Karpas-422 (cell line): ENCODE measurements around the gene MT2A. TPM values are rescaled to one million over a fixed set of nuclear protein-coding genes. Genes with fewer than 3 reads are reported as not detected.
"Not testable (repeated sequence)": the region's sequence is repeated elsewhere in the genome, so short reads cannot be mapped to it uniquely, and the experiment has no call there.

Experiments
- DNase-seq: peaks from one replicate; pipeline ENCODE4 v3.0.0-alpha.2; 2015
- H2AFZ ChIP-seq: fragments of 200-600 bp; sonication (generic); 2 replicates; pipeline ENCODE4 v1.6.1; 2014; ENCODE audit warnings: antibody characterized with exemption, low read length, mixed read lengths
- H3K27ac ChIP-seq: fragments of 200-600 bp; sonication (generic); 2 replicates; pipeline ENCODE4 v1.5.1; 2014; ENCODE audit warnings: mild to moderate bottlenecking, low read length, moderate library complexity
- H3K27me3 ChIP-seq: fragments of 200-600 bp; sonication (generic); 2 replicates; pipeline ENCODE4 v1.6.1; 2014; ENCODE audit warnings: low read length, mixed read lengths
- H3K36me3 ChIP-seq: fragments of 200-600 bp; sonication (generic); 2 replicates; pipeline ENCODE4 v1.6.1; 2014; ENCODE audit warnings: low read length, mixed read lengths; ENCODE audit not compliant: insufficient read depth
- H3K4me1 ChIP-seq: fragments of 200-600 bp; sonication (generic); 2 replicates; pipeline ENCODE4 v1.6.1; 2014; ENCODE audit warnings: mild to moderate bottlenecking, low read length, mixed read lengths
- H3K4me2 ChIP-seq: fragments of 200-600 bp; sonication (generic); 2 replicates; pipeline ENCODE4 v1.6.1; 2014; ENCODE audit warnings: low read length, low read depth, mild to moderate bottlenecking; ENCODE audit not compliant: poor library complexity, severe bottlenecking
- H3K4me3 ChIP-seq: fragments of 200-600 bp; sonication (generic); 2 replicates; pipeline ENCODE4 v1.5.1; 2014; ENCODE audit warnings: mild to moderate bottlenecking, antibody characterized with exemption, low read length, mixed read lengths
- H3K79me2 ChIP-seq: fragments of 200-600 bp; sonication (generic); 2 replicates; pipeline ENCODE4 v1.6.1; 2014; ENCODE audit warnings: mild to moderate bottlenecking, low read length, mixed read lengths
- H3K9ac ChIP-seq: fragments of 200-600 bp; sonication (generic); 2 replicates; pipeline ENCODE4 v1.6.0; 2014; ENCODE audit warnings: low read length
- H3K9me2 ChIP-seq: fragments of 200-600 bp; sonication (generic), shearing (Covaris generic); replicated peaks from 2 replicates; pipeline ENCODE4 v1.6.0; 2014; ENCODE audit warnings: mild to moderate bottlenecking, low read length, moderate library complexity; ENCODE audit not compliant: insufficient read depth
- H3K9me3 ChIP-seq: fragments of 300-700, 200-600 bp; sonication (generic); 2 replicates; pipeline ENCODE4 v1.6.1; 2014; ENCODE audit warnings: low read length, mixed read lengths
- H4K20me1 ChIP-seq: fragments of 200-600 bp; sonication (generic); 2 replicates; pipeline ENCODE4 v1.6.1; 2014; ENCODE audit warnings: mild to moderate bottlenecking, antibody characterized with exemption, low read length, low read depth; ENCODE audit not compliant: insufficient read depth
- total RNA-seq: library from RNA; depleted of rRNA; stranded (reverse); fragments of >200 nt; shearing (Covaris generic); gene quantifications from 2 replicates; pipeline ENCODE4 v1.2.3, GENCODE V29; 2014; ENCODE audit warnings: low replicate concordance

The MT2A gene
- total RNA-seq, 1 experiment from 2014 or later = 385 TPM

DNA sequence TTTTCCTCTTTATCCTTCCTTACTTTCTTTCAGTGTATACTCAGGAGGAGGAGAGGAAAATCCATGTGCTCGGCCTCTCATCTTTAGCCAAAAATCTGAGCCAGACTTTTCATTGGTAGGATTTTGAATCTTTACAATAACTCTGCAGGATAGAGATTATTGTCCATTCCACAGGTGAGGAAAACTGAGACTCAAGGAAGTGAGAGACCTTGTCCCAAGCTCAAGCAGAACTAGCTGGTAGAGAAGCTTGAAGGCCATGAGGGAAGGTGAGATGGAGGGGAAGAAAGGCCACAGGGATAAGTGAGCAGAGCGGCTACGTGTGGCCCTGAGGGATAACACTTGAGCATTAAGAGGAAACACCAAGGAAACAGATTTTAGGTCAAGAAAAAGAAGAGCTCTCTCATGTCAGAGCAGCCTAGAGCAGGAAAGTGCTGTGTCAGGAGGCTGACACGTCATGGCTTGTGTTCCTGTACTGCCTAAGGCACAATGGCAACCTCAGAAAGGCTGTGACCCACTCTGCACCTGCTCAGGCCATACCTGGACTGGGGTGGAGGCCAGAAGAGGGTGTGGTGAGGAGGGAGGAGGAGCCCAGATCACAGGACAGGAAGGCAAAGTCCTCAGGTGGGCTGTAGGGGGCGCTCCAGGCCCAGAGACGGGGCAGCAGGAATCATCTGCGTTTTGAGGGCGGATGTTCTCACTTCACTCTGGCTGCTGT, 31.6 kb upstream of the MT2A start:
- H3K4me2 ChIP-seq = no peak overlapping the region
- H3K27ac ChIP-seq = no peak overlapping the region
- H3K79me2 ChIP-seq = no peaks in the 10 kb centered on the region
- H2AFZ ChIP-seq = no peak overlapping the region
- no peaks in the 10 kb centered on the region for H3K4me1 ChIP-seq
- H3K9me3 ChIP-seq = no peaks in the 10 kb centered on the region
- peak; percentile 93 for DNase-seq
- H4K20me1 ChIP-seq = no peaks in the 10 kb centered on the region
- no peaks in the 10 kb centered on the region for H3K36me3 ChIP-seq
- no peak overlapping the region for H3K9ac ChIP-seq
- H3K4me3 ChIP-seq = no peak overlapping the region
- no peaks in the 10 kb centered on the region for H3K9me2 ChIP-seq
- no peaks in the 10 kb centered on the region for H3K27me3 ChIP-seq

DNA sequence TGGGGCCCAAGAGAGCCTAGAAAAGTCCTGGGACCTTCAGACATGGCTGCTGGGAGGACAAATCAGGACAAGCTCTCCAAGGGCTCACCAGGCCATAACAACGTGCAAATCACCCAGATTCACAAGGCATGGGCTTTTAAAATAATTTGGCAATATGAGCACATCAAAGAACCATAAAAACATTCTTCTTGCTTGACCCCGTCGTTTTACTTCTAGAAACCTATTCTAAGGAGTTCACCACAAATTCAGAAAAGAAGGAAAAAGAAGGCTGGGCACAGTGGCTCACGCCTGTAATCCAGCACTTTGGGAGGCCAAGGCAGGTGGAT, 31.1 kb upstream of the MT2A start:
- H3K79me2 ChIP-seq = no peaks in the 10 kb centered on the region
- no peaks in the 10 kb centered on the region for H3K9me2 ChIP-seq
- no peaks in the 10 kb centered on the region for H3K4me1 ChIP-seq
- H3K9ac ChIP-seq = no peak overlapping the region
- no peak overlapping the region for H3K4me2 ChIP-seq
- DNase-seq = no peak
- H3K4me3 ChIP-seq = no peak overlapping the region
- H3K27ac ChIP-seq = no peak overlapping the region
- H4K20me1 ChIP-seq = no peaks in the 10 kb centered on the region
- no peaks in the 10 kb centered on the region for H3K36me3 ChIP-seq
- H3K9me3 ChIP-seq = no peaks in the 10 kb centered on the region
- no peak overlapping the region for H2AFZ ChIP-seq
- H3K27me3 ChIP-seq = no peaks in the 10 kb centered on the region

DNA sequence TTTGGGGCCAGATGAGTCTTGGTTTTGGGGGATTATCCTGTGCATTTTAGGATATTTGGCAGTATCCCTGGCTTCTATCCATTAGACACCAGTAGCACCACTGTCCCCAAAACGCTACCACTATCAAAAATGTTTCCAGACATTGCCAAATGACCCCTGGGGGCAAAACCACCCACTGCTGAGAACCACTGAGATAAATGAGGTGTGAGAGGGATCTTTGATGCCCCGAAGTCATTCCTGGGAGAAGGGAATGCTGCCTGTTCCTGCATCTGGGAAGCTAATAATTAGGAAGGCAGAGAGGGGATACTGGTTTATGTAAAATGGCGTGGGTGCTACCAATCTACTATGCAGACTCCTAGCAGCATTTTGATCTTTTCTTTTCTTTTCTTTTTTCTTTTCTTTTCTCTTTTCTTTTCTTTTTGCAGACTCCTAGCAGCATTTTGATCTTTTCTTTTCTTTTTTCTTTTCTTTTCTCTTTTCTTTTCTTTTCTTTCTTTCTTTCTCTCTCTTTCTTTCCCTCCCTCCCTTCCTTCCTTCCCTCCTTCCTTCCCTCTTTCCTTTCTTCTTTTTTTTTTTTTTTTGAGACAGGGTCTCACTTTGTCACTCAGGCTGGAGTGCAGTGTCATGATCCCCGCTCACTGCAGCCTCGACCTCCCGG, 27.9 kb upstream of the MT2A start:
- no peak for DNase-seq
- H3K9me3 ChIP-seq = no peaks in the 10 kb centered on the region

DNA sequence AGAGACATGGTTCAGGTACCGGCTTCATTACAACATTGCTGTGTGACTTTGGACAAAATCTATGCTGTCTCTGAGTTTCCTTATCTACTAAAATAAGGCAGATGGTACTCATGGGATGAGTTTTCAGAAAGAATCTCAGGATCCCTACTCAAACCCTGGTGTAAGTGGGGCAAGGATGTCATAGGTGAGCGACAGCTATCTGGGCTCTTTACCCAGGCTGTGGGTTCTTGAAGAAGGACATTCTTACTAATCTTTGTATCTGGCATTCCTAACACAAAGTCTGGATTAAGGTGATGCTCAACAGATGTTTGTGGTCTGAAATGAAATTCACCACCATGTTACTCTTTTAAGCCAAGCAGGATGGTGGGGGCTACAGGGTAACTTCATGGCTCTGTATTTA, 25.5 kb upstream of the MT2A start:
- not testable (repeated sequence) for H3K9ac ChIP-seq, H3K79me2 ChIP-seq, H3K4me1 ChIP-seq, H3K36me3 ChIP-seq, H3K4me3 ChIP-seq, H3K4me2 ChIP-seq, H2AFZ ChIP-seq, H3K27ac ChIP-seq, H3K9me2 ChIP-seq, H3K9me3 ChIP-seq, H3K27me3 ChIP-seq, H4K20me1 ChIP-seq, DNase-seq

More for the DNA sequence above, 27.9 kb upstream of the MT2A start:
- Histone ChIP-seq H3K27me3 (no peaks in the 10 kb centered on the region), H3K79me2 (no peaks in the 10 kb centered on the region), H3K27ac (no peak overlapping the region), H3K4me1 (no peaks in the 10 kb centered on the region), H3K36me3 (no peaks in the 10 kb centered on the region), H3K9ac (no peak overlapping the region), H3K9me2 (no peaks in the 10 kb centered on the region), H3K4me2 (no peak overlapping the region), H3K4me3 (no peak overlapping the region), H4K20me1 (no peaks in the 10 kb centered on the region), H2AFZ (no peak overlapping the region)

DNA sequence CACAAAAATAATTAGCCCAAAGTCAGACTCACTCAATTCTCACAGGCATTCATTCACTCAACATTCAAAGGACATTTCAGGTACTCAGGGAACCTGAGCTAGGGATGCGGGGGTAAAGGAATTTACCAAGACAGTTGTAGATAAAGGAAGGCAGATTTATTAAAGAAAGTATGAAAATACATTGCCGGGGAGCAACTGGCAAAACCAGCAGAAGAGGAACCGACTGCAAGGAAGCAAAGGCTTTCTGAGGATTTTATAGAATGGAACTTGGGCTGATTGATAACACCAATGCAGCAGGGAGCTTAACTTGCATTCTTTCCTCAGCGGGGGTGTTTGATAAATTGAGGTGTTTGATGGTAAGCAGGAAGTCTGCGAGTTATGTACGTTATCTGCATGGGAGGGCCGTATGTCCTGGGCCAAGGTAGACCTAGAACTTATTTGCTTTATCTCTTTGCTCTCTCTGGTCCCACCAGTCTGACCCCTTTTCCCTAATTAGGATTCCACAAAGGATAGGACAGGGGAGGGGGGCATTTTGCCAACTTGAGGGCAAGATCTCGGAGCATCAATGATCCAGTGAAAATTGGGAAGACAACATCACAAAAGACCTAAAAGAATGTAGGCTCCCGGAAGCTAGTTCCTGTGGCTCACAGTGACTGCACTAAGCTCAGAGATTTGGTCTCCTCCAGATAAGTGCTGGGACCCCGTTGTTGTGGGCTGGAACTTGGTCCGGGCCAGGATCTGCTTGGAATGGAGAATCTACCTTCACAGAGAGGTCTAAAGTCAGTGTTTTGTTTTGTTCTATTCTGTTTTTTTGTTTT, 24.8 kb upstream of the MT2A start:
- Histone ChIP-seq H3K79me2 (no peaks in the 10 kb centered on the region), H3K9ac (no peak overlapping the region), H3K27me3 (no peaks in the 10 kb centered on the region), H3K36me3 (no peaks in the 10 kb centered on the region), H3K4me3 (no peak overlapping the region), H3K9me3 (no peaks in the 10 kb centered on the region), H3K9me2 (no peaks in the 10 kb centered on the region), H2AFZ (no peak overlapping the region), H3K27ac (no peak overlapping the region), H4K20me1 (no peaks in the 10 kb centered on the region), H3K4me2 (no peak overlapping the region), H3K4me1 (no peaks in the 10 kb centered on the region)
- no peak for DNase-seq

DNA sequence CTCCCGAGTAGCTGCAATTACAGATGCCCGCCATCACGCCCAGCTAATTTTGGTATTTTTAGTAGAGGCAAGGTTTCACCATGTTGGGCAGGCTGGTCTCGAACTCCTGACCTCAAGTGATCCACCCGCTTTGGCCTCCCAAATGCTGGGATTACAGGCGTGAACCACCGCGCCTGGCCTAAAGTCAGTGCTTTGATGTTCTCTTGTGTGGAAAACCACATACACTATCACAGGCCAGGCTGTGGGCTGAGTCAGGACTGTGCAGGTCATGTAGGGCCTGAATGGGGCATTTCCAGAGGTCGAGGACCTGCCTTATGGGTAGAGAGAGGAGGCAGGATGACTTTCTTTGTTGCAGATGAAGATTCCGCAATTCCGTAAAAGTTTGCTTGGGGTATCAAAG, 24.1 kb upstream of the MT2A start:
- H3K4me1 ChIP-seq = no peaks in the 10 kb centered on the region
- no peaks in the 10 kb centered on the region for H4K20me1 ChIP-seq
- H3K27me3 ChIP-seq = no peaks in the 10 kb centered on the region
- H3K9ac ChIP-seq = no peak overlapping the region
- DNase-seq = no peak
- no peak overlapping the region for H2AFZ ChIP-seq
- no peaks in the 10 kb centered on the region for H3K36me3 ChIP-seq
- H3K4me2 ChIP-seq = no peak overlapping the region
- H3K27ac ChIP-seq = no peak overlapping the region
- no peaks in the 10 kb centered on the region for H3K9me3 ChIP-seq
- no peak overlapping the region for H3K4me3 ChIP-seq
- H3K79me2 ChIP-seq = no peaks in the 10 kb centered on the region
- H3K9me2 ChIP-seq = no peaks in the 10 kb centered on the region

DNA sequence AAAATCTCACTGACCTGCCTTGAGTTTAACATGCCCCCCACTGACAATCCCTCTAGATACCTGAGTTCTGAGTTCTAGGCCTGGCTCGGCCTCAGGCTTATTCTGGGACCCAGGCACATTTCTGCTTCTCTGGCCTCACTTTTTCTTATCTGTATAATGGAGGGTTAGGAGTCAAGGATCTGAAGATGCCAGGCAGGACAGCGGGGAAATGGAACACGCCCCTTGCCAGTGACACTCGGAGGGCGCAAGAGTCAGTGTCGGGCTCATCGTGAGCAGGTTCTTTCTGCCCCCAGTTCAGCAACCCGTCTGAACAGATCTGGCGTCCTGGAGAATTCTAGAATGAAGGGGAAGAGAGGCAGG, 19.6 kb upstream of the MT2A start:
- H3K27ac ChIP-seq = no peak overlapping the region
- no peaks in the 10 kb centered on the region for H3K9me3 ChIP-seq
- no peak overlapping the region for H2AFZ ChIP-seq
- H3K9me2 ChIP-seq = no peaks in the 10 kb centered on the region
- no peak for DNase-seq
- H4K20me1 ChIP-seq = no peaks in the 10 kb centered on the region
- no peaks in the 10 kb centered on the region for H3K36me3 ChIP-seq
- H3K4me3 ChIP-seq = no peak overlapping the region
- peaks cover 17% of the 10 kb centered on the region for H3K4me1 ChIP-seq
- no peaks in the 10 kb centered on the region for H3K27me3 ChIP-seq
- no peak overlapping the region for H3K4me2 ChIP-seq
- no peaks in the 10 kb centered on the region for H3K79me2 ChIP-seq
- no peak overlapping the region for H3K9ac ChIP-seq

DNA sequence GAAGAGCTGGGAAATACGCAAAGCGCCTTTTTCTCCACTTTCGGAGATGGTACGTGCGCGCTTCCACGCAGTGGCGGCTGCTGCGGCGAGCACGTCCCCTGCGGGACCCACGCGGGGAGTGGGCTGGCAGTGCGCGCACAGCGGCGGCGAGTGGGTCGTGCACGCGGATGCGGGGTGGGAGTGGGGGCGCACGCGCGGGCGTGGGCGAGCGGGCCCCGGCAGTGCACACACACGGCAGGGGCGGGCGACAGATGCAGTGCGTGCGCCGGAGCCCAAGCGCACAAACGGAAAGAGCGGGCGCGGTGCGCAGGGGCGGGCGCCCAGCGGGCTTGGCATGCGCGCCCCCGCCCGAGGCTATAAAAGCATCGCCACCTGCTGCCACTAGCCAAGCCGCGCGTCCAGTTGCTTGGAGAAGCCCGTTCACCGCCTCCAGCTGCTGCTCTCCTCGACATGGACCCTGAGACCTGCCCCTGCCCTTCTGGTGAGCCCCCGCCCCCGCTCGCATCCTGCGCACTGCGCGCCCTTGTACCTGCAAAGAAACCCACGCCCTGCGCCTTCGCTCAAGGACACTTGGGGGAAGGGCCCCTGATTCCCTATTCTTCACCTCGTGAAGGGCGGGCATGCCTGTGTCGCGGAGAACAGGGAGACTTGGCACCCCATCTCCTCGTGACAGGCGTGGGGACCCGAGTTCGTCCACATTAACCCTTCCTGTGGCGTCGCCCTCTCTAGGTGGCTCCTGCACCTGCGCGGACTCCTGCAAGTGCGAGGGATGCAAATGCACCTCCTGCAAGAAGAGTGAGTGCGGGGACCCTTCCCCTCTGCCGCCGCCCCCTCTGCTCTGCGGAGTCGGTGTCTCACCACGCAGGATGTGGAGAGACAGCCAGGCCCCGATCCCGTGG, 19.0 kb upstream of the MT2A start, which contains the start of gene MT3:
TSS of gene MT3 (plus strand) at position 388 of the 899 bp plus-strand sequence. CDS start at position 451, 63 bp downstream.
- no peak within 1 kb of the TSS for H3K4me2 ChIP-seq
- no peaks in the 10 kb centered on the region for H3K27me3 ChIP-seq
- H3K27ac ChIP-seq = no peak within 1 kb of the TSS
- no peaks in the 10 kb centered on the region for H3K36me3 ChIP-seq
- DNase-seq = no peak
- no peak within 1 kb of the TSS for H3K9ac ChIP-seq
- no peak within 1 kb of the TSS for H2AFZ ChIP-seq
- no peaks in the 10 kb centered on the region for H3K79me2 ChIP-seq
- no peaks in the 10 kb centered on the region for H4K20me1 ChIP-seq
- no peaks in the 10 kb centered on the region for H3K9me2 ChIP-seq
- H3K4me1 ChIP-seq = peaks cover 17% of the 10 kb centered on the region
- no peak within 1 kb of the TSS for H3K4me3 ChIP-seq
- no peaks in the 10 kb centered on the region for H3K9me3 ChIP-seq
